GM12892 (cell line): Measurements from ENCODE around the gene TCF12.

Experiments
- DNase-seq: peaks from one replicate; pipeline ENCODE4 v3.0.0; 2011; ENCODE audit not compliant: insufficient read length
- FAIRE-seq: peaks from 2 replicates; lab custom pipeline; 2011; peaks lifted over from hg19 to GRCh38; lab: Jason Lieb, UNC
- POLR2A ChIP-seq: IDR thresholded peaks from 2 replicates; pipeline ENCODE4 v1.6.1; 2011; ENCODE audit warnings: low read depth, low read length, control low read depth
- POLR2AphosphoS5 ChIP-seq: IDR thresholded peaks from 2 replicates; pipeline ENCODE4 v1.6.1; 2011; ENCODE audit warnings: low read depth, low read length, control low read depth
- TAF1 ChIP-seq: IDR thresholded peaks from 2 replicates; pipeline ENCODE4 v1.6.1; 2011; ENCODE audit warnings: low read depth, mild to moderate bottlenecking, control low read depth, low read length, borderline replicate concordance

TCF12 gene

DNA sequence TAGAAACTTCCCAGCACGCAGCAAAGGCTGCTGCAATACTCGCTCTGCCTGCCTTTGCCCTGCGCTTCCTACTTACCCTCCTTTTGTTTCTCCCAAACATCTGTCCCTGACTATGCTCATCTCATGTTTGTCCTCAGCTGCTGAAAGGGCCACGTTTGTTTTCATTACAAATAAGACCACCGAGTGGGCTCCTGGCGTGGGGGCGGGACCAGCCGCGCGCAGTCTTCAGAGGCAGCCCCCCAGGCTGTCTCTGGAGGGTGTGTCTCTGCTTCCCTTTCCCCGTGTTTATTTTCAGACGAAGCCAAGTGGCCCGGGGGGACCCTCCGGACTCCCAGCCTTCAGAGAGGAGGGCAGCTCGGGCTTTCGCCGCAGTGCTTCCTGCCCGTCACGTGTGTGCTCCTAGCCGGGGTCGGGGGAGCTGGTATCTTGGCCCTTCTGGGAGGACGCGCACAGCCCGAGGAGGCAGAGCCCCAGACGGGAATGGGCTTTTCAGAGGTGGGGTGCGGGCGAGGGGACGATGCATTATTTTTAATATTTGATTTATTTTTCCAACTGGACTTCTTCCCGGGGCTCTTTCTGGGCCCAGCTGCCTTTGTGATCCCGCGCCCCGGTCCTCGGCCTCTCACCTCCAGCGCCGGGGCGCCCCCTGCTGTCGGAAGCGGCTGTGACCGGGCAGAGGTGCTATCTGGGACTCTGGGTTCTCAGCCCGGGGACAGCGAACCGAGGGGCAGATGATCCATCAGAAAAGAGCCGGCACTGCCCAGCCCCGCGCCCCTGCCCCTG lies 387.9 kb downstream of the TCF12 start:
- peak; percentile 92 for DNase-seq
- peak; percentile 78 for FAIRE-seq
- TF ChIP-seq POLR2A (no peak), POLR2AphosphoS5 (no peak), TAF1 (no peak)

DNA sequence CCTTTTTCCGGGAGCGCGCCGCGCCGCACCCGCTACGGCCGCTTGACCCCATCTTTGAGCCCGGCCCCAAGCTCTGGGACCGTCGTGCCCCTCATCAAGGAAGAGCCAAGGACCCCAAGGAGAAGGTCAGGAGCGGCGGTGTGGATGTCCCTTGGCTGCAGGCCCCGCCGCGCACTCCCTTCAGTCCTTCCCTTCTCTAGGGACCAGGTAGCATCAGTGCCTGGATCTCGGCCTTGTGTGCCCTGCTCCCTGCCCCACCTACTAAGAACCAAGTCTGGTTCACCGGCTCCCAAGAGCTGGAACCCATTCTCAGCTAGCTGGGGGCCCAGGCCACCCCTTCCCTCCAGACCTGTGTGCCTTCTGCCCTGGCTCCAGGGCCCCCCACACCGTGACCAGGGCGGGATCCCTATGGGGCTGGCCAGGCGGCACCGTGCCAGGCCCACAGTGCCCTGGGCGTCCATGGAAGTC lies 388.5 kb downstream of the TCF12 start:
- TF ChIP-seq TAF1 (no peak), POLR2AphosphoS5 (no peak), POLR2A (no peak)
- FAIRE-seq (no peak), DNase-seq (no peak)

DNA sequence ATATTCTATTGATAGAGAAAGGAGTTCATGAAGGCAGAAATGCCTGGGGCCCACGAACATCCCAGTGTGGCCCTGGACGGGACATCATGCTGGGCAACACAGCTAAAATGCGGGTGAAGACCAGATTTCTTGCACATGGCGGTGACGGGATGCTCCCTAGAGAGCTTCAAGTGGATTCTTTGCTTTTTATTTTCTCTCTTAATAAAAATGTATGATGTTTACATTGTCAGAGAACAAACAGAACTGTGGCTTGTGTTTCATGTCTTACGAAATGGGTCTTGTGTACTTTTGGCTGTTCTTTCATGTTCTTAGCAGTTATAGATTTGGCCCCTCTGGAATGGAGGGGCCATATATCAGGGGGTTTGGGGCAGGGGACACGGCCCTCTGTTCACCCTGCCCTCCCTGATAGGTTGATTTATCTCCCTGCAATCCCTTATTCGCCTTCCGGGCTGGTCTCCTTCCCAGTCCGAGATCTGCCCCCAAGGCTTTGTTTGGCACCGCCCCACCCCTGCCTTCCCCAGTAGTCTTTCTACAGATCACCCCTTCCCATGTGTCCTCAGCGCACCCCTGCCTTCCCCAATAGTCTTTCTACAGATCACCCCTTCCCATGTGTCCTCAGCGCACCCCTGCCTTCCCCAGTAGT lies 389.2 kb downstream of the TCF12 start:
- no peak for DNase-seq
- TF ChIP-seq POLR2A = no peak

DNA sequence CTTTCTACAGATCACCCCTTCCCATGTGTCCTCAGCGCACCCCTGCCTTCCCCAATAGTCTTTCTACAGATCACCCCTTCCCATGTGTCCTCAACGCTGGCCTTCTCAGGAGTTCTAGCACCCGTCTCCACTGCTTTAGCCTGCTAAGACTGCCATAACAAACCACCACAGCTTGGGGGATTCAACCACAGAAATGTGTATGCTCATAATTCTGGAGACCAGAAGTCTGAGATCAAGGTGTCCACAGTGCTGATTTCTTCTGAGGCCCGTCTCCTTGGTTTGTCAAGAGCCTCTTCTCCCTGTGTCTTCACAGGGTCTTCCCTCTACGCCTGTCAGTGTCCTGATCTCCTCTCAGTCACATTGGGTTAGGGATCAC lies 389.7 kb downstream of the TCF12 start:
- no peak for DNase-seq
- FAIRE-seq = no peak
- TF ChIP-seq POLR2A (no peak), TAF1 (no peak), POLR2AphosphoS5 (no peak)

More for the DNA sequence above, 389.2 kb downstream of the TCF12 start:
- FAIRE-seq = no peak

DNA sequence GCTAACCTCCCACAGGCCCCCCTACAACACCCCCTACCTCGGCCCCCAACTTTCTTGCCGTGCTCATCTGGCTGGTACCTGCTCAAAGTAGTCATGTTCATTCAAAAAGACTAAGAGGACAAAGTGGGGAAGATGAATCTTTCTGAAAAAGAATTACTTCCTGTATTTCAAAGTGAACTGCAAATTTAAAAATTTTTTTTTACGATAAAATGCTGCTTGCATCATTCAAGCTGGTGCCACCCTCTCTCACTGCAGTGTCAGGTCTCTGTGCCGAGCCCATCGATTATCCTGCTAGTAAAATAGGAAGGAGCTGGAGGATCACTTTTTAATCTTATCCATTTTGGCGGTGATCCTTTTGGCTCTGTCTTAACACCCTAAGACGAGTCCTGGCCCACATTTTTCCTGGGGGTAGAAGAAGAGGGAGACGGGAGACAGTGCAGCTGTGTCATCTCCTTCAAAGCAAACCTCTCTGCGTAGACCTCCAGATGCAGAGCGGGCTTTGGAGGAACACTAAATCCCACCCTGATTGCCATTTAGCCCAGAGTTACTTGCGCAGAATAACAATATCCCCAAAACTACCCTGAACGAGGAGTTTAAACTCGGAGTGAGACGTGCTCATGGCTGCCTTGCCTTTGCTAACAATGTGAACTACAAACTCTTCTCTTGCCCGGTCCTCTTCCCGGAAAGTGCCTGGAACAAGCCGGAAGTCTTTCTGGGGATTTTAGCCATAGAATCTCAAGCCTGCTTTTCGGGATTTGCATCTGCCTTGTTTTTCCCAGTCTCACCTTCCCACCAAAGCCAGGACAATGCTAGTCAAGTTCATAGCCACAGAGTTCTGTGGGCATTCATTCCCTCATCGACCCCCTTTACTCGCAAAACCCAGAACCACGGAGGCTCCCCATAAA lies 391.7 kb downstream of the TCF12 start:
- no peak for DNase-seq
- FAIRE-seq = no peak
- TF ChIP-seq POLR2A (no peak), TAF1 (no peak), POLR2AphosphoS5 (no peak)

DNA sequence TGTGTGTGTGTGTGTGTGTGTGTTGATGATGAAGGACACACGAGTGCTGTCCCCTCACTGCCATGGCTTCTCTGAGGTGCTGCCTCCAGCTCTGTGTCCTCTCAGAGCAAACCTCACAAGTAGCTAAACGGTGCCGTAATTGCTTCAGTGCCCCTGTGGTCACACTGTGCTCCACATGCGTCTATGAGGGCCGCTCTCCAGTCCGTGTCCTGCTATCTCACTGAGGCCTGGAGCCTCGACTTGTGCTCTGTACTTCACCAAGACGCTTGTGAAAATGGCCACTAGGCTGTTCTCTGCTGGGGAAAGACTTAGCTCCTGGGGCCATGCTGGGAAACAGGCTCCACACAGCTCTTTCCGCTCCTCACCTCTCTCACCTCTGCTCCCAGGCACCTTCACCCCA lies 392.4 kb downstream of the TCF12 start:
- FAIRE-seq (no peak), DNase-seq (no peak)
- TF ChIP-seq TAF1 (no peak), POLR2A (no peak), POLR2AphosphoS5 (no peak)

DNA sequence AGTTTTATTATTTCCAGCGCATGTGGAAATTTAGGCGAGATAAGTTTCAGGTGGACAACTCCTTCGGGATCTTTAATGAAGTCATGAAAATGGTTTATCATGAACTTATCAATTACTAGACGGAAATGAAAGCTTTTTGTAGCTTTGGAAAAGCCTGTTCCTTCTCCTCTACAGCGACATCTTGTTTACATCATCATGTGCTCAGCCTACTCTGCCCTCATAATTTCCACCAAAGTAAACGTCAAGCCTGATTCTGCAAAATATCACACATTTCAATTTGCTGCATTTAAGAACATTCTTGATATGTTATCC lies 393.5 kb downstream of the TCF12 start:
- no peak for DNase-seq
- TF ChIP-seq POLR2AphosphoS5 (no peak), TAF1 (no peak), POLR2A (no peak)
- FAIRE-seq = no peak

DNA sequence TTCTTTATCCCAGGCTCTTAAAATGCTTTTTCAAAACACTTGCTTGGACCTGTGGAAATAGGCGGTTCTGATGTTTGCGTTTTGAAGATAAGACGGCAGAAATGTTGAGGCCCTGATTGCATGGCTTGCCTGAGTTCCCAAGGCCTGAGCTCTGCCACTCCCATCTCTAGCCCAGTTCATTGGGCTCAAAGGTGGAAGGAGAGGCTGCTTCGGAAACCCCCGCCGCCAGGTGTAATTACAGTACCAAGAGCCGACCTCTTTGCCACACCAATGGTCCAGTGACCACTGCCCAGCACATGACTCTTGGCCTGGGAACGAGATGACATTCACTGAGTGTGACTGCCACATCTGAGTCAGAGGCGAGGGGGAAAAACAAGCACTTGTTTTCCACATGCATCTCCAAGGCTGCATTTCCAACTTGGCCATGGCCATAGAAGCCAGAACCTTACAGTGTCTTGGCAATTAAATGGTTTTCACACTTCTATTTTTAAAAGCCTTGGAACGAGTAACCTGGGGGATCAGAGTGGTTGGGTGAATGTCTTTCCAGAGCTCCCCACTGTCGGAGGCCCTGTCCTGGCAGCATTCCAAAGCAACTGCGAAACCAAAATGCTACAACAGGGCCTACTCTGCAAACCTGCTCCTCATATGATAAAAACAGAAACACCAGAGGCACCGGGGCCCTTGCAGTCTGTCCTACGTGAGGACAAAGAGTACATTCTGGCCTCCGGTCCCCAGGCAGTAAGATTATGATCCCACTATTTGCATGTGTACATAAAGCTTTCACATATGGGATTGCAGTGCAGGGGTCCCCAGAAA lies 394.1 kb downstream of the TCF12 start:
- no peak for TF ChIP-seq POLR2AphosphoS5
- no peak for DNase-seq
- FAIRE-seq = no peak

DNA sequence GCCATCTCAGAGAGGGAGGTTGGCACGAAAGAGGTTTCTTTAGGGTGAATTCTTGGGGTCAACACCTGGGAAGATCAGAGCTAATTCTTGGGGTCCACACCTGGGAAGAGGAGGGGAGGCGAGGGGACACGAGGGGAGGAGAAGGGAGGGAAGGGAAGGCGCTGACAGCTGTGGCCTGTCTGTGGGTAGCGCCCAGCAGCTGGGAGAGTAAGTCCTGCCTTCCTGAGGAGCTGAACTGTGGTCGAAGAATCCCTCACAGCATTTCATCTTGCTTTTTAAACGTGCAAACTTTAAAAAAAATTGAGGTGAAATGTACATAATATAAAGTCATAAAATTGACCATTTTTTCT lies 394.7 kb downstream of the TCF12 start:
- no peak for TF ChIP-seq POLR2A
- TF ChIP-seq TAF1 = no peak
- no peak for TF ChIP-seq POLR2AphosphoS5
- FAIRE-seq (no peak), DNase-seq (no peak)

DNA sequence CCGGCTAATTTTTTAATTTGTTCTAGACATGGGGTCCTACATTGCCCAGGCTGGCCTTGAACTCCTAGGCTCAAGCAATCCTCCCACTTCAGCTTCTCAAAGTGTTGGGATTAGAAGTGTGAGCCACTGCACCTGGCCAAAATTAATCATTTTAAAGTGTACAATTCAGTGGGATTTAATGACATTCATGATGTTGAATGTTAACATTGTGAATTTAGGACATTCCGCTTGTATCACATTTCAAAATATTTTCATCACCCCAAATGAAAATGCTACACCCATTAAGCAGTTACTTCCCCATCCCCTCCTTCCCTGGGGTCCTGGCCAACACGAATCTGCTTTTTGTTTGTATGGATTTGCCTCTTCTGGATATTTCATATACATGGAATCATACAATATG lies 395.8 kb downstream of the TCF12 start:
- DNase-seq = no peak
- FAIRE-seq = no peak
- no peak for TF ChIP-seq POLR2AphosphoS5

DNA sequence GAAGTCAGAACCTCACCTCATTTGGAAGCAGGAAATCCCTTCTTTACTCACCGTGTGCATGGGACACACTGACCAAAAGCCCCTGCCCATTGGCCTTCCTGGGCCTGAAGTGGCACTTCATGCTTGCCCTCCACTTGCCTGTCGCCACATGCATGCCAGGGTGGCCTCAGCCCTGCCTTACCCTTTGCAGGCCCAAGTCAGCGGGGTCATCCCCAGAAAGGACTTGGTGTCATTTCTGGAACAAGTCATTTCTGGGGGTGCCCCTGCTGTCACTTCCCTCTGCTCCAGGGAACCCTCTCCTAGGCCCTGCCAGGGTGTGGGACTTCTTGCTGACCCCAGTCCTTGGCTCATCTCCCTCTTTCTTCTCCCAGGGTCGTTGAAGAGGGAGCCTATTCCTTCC lies 398.0 kb downstream of the TCF12 start:
- DNase-seq (no peak), FAIRE-seq (no peak)
- TF ChIP-seq POLR2AphosphoS5 (no peak), TAF1 (no peak), POLR2A (no peak)
